Stimulated activated CD8-positive, alpha-beta memory T cell treated with anti-CD3 and anti-CD28 coated beads, Interleukin-12 subunit alpha, Interleukin-12 subunit beta, amount 100 ng/mL, for 24 hours (primary cell): ENCODE measurements around the gene R3HCC1L.

Experiments
- DNase-seq: peaks from one replicate; pipeline ENCODE4 v3.0.0-alpha.2; 2020; ENCODE audit errors: extremely low read depth

Gene R3HCC1L

DNA sequence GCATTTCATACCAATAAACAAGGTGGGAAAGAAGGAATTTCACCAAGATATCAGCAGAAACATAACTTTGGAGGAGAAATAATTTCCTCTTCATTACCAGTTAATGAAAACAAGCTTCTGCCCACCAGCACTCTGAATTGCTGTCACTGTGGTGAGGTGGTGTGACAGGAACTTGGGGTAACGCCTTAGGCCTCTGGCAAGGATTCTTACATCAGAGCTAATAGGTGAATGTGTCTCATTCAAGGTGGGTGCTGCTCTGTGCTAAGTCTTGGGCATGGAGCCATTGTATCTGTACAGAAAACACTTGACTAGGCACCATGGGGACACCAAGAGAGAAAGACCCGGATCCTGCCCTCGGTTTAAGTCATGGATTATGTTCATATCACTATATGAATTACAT lies 141.9 kb downstream of the R3HCC1L start:
- no peak for DNase-seq

DNA sequence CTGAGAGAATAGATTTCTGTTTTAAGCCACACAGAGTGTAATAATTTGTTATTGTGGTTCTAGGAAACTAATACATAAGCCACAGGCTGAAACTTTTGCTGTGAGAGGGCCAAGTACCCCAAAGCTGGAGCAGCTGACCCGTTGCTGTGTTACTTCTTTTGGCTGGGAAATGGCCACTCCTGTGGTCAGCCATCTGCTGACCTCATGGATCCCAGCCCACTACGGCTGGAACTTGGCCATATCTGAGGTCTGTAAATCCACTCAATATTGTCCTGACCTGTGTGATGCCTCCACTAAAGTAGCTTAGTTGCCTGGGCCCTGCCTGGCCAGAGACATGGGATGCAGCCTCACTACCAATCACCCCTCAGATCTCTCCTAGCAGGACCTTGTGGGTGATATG lies 151.0 kb downstream of the R3HCC1L start:
- DNase-seq = no peak

DNA sequence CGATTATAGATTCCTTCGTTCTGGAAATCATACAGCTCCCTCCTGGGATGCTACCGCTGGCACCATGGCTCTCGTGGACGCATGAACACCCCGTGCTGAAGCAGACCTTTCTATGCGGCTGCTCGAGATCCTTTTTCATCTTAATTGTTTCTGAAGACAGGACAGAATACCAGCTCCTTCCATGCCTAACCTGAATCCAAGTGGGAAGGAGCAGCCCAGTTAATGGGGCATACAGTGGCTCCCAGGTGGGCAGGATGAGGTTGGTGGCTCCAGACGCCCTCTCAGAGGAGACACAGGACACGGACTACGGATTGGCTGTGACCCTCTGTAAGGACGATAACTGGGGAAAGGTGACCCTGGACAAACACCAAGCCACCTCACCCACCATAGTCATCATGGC lies 152.0 kb downstream of the R3HCC1L start:
- no peak for DNase-seq

GRCh38 chr10:98287321-98287720 lies 152.9 kb downstream of the R3HCC1L start:
- DNase-seq = no peak

DNA sequence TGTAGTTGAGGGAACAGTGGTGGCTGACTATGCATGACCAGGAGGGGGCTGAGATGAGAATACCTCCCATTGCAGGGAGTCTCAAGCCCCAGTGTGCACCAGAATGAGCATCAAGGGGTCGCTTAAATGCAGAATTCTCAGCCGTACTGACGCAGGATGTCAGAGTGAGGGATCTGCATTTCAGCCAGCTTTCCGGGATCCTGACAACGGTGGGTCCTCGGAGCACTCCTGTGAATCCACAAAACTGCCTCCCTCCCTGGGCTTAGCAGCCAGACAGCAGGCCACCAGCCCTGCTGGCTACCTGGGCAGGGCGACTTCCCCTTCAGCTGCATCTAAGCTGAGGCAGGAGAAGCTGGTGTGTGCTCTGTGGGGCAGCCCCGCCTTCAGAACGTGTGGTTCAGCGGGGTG lies 155.3 kb downstream of the R3HCC1L start:
- no peak for DNase-seq

GRCh38 chr10:98292971-98293370 lies 158.5 kb downstream of the R3HCC1L start:
- DNase-seq = no peak

DNA sequence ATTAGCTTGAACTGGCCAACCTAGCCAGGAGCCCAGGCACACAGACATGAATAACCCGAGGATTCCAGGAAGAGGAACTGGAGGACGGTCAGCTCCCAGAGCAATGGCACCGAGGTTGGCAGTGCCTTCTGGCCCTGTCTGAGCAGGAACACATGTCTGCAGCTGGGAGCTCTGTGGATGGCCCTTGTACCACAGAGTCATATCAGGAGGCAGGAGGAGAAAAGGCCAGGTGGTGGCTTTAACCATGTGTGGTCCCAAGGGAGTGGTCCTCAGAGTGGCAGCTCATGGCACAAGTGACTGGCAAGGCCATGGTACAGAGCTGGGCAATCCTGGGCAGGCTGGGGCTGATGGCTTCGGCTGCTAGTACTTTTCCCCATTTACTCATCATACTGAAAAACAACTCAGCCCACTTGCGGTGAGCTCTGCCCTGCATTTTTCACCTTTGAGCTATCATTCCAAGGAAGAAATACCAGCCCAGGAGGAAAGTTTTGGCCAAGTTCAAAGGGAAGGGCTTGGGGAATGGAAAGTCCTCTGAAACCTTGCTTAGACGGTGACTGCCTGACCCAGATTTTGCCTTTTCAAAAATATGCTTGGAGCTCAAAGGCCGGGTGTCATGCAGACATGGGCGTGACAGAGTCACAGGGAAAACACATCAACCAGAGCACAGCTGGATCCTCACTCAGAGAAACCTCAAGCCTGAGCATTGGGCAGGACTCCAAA lies 159.3 kb downstream of the R3HCC1L start:
- DNase-seq = no peak

- no peak for DNase-seq
These were observed 159.8 kb downstream of the R3HCC1L start for GRCh38 chr10:98294270-98294627.
